SJCRH30 (cell line): ENCODE data around the gene HPN. TPM values are rescaled to one million over a fixed set of nuclear protein-coding genes. Genes with fewer than 3 reads are reported as not detected.
A peak's percentile ranks its signal among the peaks of the same experiment; 100 is the strongest.
"Not testable (repeated sequence)": the region's sequence is repeated elsewhere in the genome, so short reads cannot be mapped to it uniquely, and the experiment has no call there.

ENCODE experiments used
- DNase-seq, 2 experiments: peaks; one replicate each; pipeline ENCODE4 v3.0.0-alpha.2; 2015 to 2020
- H3K27ac ChIP-seq: fragments of 250-450 bp; sonication (Bioruptor Pico); 2 replicates; pipeline ENCODE4 v1.5.1; 2020; ENCODE audit warnings: mild to moderate bottlenecking, moderate library complexity
- H3K27me3 ChIP-seq: fragments of 250-450 bp; sonication (Bioruptor Pico); 2 replicates; pipeline ENCODE4 v1.5.1; 2020; ENCODE audit warnings: mild to moderate bottlenecking, moderate library complexity
- H3K36me3 ChIP-seq: fragments of 250-450 bp; sonication (Bioruptor Pico); 2 replicates; pipeline ENCODE4 v1.5.1; 2020; ENCODE audit warnings: mild to moderate bottlenecking, moderate library complexity
- H3K4me1 ChIP-seq: fragments of 250-450 bp; sonication (Bioruptor Pico); 2 replicates; pipeline ENCODE4 v1.5.1; 2020; ENCODE audit warnings: mild to moderate bottlenecking, moderate library complexity
- H3K4me3 ChIP-seq: fragments of 250-450 bp; sonication (Bioruptor Pico); 2 replicates; pipeline ENCODE4 v1.5.1; 2020; ENCODE audit warnings: mild to moderate bottlenecking, moderate library complexity
- H3K9me3 ChIP-seq: fragments of 250-450 bp; sonication (Bioruptor Pico); replicated peaks from 2 replicates; pipeline ENCODE4 v1.5.1; 2020; ENCODE audit warnings: mild to moderate bottlenecking, moderate library complexity
- total RNA-seq: library from RNA; depleted of rRNA; stranded (reverse); fragments of >200 nt; shearing (Covaris generic); gene quantifications from 2 replicates; pipeline ENCODE4 v1.2.3, GENCODE V29; 2014

Gene HPN
- total RNA-seq, 1 experiment from 2014 or later: not detected

GRCh38 chr19:35095667-35096368 lies 54.3 kb downstream of the HPN start:
- Histone ChIP-seq H3K36me3 (no peaks in the 10 kb centered on the region), H3K27ac (no peak overlapping the region), H3K9me3 (no peaks in the 10 kb centered on the region), H3K27me3 (0 out of 2 replicates have a peak, but pooled peaks cover 2% of the 10 kb centered on the region), H3K4me1 (no peaks in the 10 kb centered on the region), H3K4me3 (no peak overlapping the region)
- no peak for DNase-seq

GRCh38 chr19:35098413-35099049 lies 57.0 kb downstream of the HPN start:
- 0 out of 2 replicates have a peak, but pooled peaks cover 2% of the 10 kb centered on the region for H3K27me3 ChIP-seq
- no peaks in the 10 kb centered on the region for H3K9me3 ChIP-seq
- DNase-seq: no peak
- H3K4me1 ChIP-seq: no peaks in the 10 kb centered on the region
- H3K4me3 ChIP-seq: no peak overlapping the region
- H3K27ac ChIP-seq: no peak overlapping the region
- no peaks in the 10 kb centered on the region for H3K36me3 ChIP-seq

DNA sequence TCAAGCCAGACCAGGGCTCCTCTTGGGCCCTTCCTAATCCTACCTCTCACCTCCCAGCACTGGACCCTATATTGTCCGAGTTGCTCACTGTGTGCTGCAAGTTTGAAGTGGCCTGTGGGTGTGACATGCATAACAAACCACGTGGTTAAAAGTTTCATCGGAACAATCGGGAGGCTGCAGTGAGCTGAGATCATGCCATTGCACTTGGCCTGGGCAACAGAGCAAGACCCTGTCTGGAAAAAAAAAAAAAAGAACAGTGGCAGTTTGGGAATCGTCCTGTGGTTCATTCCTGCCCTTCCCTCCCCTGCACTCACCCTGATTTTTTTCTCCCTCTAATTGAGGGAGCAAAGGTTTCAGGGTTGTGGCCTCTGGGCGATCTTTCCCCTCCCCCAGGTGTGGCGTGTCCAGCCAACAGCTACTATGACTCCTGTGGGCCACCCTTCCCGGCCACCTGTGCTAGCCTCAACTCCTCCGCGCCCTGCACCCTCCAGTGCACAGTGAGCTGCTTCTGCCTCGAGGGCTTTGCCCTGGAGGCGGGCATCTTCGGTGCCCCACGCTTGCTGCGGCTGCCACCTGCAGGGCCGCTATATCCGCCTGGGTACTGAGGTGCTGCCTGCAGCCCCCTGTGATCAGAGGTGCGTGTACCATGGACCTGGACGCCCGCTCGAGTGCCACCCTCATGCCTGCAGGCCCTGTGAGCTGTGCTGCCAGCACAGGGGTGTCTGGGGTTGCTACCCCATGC lies 57.8 kb downstream of the HPN start:
- H3K27ac ChIP-seq: no peak overlapping the region
- H3K4me1 ChIP-seq: no peaks in the 10 kb centered on the region
- H3K9me3 ChIP-seq: no peaks in the 10 kb centered on the region
- H3K36me3 ChIP-seq: no peaks in the 10 kb centered on the region
- no peak for DNase-seq
- H3K4me3 ChIP-seq: no peak overlapping the region
- H3K27me3 ChIP-seq: no peaks in the 10 kb centered on the region

GRCh38 chr19:35099897-35100275 lies 58.4 kb downstream of the HPN start:
- no peaks in the 10 kb centered on the region for H3K4me1 ChIP-seq
- H3K9me3 ChIP-seq: no peaks in the 10 kb centered on the region
- no peak overlapping the region for H3K27ac ChIP-seq
- no peak for DNase-seq
- H3K27me3 ChIP-seq: no peaks in the 10 kb centered on the region
- H3K36me3 ChIP-seq: no peaks in the 10 kb centered on the region
- no peak overlapping the region for H3K4me3 ChIP-seq

DNA sequence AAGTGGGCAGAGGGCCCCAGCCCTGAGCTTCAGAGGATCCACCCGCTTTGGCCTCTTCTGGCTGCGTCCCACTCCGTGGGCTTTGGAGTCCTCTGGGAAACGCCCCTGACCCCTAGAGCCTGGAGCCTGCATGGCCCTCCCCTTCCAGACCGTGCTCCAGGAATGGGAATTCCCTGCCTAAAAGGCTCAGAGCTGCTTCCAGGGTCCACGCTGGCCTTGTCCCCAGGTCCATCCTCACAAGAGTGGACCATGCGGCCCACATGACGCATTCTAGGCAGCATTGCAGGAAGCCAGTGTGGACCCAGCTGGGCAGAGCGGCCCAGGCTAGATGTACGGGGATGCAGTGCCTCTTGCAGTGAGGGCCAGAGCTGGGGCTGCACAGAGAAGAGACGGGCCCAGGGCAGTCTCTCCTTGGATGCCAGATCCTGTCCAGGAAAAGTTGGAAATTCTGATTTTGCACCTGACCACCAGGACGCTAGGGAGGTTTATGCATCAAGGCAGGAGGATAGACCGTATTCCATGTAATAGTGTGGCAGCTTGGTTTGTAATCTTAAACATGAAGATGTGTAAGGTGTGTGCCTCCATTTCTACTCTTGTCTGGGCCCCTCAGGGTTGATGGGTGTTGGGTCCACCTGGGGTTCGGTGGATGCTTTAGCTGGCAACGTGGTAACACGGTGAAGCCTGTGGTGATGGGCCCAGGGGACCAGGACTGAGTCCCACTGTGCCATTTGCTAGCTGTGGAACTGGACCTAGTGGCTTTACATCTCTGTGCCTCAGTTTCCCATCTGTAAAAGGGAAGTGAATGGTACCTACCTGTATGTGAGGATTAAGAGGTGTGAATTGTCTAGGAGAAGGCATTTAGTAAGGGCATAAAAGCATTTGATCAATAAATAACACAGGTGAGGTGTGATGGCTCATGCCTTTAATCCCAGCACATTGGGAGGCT lies 59.3 kb downstream of the HPN start:
- no peak overlapping the region for H3K4me3 ChIP-seq
- no peaks in the 10 kb centered on the region for H3K9me3 ChIP-seq
- no peaks in the 10 kb centered on the region for H3K36me3 ChIP-seq
- no peaks in the 10 kb centered on the region for H3K27me3 ChIP-seq
- no peaks in the 10 kb centered on the region for H3K4me1 ChIP-seq
- no peak for DNase-seq
- H3K27ac ChIP-seq: no peak overlapping the region

- H3K4me1 ChIP-seq, H3K27me3 ChIP-seq, DNase-seq, H3K36me3 ChIP-seq, H3K4me3 ChIP-seq, H3K9me3 ChIP-seq, H3K27ac ChIP-seq: not testable (repeated sequence)
These were observed 60.4 kb downstream of the HPN start for GRCh38 chr19:35101949-35102348.

GRCh38 chr19:35103614-35104013 lies 62.1 kb downstream of the HPN start:
- H3K4me1 ChIP-seq, DNase-seq, H3K4me3 ChIP-seq, H3K27ac ChIP-seq, H3K36me3 ChIP-seq, H3K27me3 ChIP-seq, H3K9me3 ChIP-seq: not testable (repeated sequence)

GRCh38 chr19:35104361-35104760 lies 62.8 kb downstream of the HPN start:
- H3K27ac ChIP-seq: no peak overlapping the region
- no peaks in the 10 kb centered on the region for H3K36me3 ChIP-seq
- H3K27me3 ChIP-seq: no peaks in the 10 kb centered on the region
- H3K4me3 ChIP-seq: no peak overlapping the region
- no peak for DNase-seq
- H3K4me1 ChIP-seq: no peaks in the 10 kb centered on the region; the same call in 1 of the 2 replicates
- H3K9me3 ChIP-seq: no peaks in the 10 kb centered on the region; the same call in 1 of the 2 replicates

DNA sequence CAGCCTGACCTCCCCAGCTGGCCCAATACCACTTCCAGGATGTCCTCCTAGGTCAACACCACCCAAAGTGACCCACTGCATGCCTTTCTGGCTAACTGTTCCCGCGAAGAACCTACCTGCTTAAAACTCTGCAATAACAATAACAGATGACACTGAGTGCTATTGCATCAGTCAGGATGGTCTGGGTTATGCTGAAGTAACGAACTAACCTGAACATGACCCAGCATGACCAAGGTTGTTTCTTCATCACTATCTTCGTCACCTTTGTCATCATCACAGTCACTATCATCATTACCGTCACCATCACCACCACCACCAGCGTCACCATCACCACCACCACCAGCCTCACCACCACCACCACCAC lies 63.5 kb downstream of the HPN start:
- no peak overlapping the region for H3K27ac ChIP-seq
- H3K36me3 ChIP-seq: no peaks in the 10 kb centered on the region
- H3K4me1 ChIP-seq: no peaks in the 10 kb centered on the region; the same call in 1 of the 2 replicates
- no peaks in the 10 kb centered on the region; the same call in 1 of the 2 replicates for H3K9me3 ChIP-seq
- no peak for DNase-seq
- H3K4me3 ChIP-seq: no peak overlapping the region
- H3K27me3 ChIP-seq: no peaks in the 10 kb centered on the region

DNA sequence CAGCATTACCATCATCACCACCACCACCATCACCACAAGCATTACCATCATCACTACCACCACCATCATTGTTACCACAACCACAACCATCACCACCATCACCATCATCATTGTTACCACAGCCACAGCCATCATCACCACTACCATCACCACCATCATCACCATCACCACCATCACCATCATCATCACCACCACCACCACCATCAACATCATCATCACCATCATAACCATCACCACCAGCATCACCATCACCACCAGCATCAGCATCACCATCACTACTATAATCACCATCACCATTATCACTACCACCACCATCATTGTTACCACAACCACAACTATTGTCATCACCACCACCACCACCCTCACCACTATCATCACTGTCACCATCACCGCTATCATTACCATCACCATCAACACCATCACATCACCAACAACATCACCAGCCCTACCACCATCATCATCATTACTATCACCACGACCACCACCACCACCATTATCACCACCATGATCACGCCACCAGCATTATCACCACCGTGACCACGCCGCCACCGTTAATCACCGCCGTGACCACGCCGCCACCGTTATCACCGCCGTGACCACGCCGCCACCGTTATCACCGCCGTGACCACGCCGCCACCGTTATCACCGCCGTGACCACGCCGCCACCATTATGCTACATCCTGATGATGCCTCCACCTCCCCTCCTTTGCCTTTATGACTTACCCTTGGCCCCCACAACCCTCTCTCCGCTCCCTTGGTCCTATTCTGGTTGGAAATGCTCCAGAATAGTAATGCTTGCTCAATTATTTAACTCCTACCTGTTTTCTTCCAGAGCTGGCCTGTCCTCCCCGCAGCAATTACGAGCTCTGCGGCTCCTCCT lies 64.1 kb downstream of the HPN start:
- Histone ChIP-seq H3K4me1 (no peaks in the 10 kb centered on the region; the same call in 1 of the 2 replicates), H3K27ac (no peak overlapping the region), H3K36me3 (no peaks in the 10 kb centered on the region), H3K4me3 (no peak overlapping the region), H3K9me3 (no peaks in the 10 kb centered on the region; the same call in 1 of the 2 replicates), H3K27me3 (no peaks in the 10 kb centered on the region)
- DNase-seq: no peak

- no peak overlapping the region for H3K27ac ChIP-seq
- H3K27me3 ChIP-seq: no peaks in the 10 kb centered on the region
- DNase-seq: no peak
- no peak overlapping the region for H3K4me3 ChIP-seq
- no peaks in the 10 kb centered on the region; the same call in 1 of the 2 replicates for H3K9me3 ChIP-seq
- H3K4me1 ChIP-seq: no peaks in the 10 kb centered on the region; the same call in 1 of the 2 replicates
- H3K36me3 ChIP-seq: no peaks in the 10 kb centered on the region
These were observed 64.7 kb downstream of the HPN start for GRCh38 chr19:35106291-35106583.

- Histone ChIP-seq H3K9me3 (no peaks in the 10 kb centered on the region; the same call in 1 of the 2 replicates), H3K27ac (no peak overlapping the region), H3K27me3 (no peaks in the 10 kb centered on the region), H3K36me3 (no peaks in the 10 kb centered on the region), H3K4me1 (no peaks in the 10 kb centered on the region; the same call in 1 of the 2 replicates), H3K4me3 (no peak overlapping the region)
- DNase-seq: no peak
These were observed 65.5 kb downstream of the HPN start for GRCh38 chr19:35106898-35107541.

DNA sequence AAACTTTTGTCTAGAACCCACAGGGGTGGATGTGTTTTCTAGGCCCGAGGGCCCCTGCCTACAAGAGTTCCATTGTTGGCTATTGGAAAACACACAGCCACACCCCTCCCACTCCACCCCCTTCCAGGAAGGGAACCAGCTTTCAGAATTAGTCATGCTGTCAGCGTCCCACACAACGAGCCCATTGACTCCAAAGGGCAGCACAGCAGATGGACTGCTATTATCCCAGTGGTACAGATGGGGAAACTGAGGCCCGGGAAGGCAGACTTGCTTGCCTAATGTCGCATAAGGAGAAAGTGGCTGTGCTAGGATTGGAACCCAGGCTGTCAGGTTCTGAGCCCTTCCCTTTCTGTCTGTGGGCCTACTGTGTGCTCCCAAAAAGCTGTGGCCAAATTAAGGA lies 66.0 kb downstream of the HPN start:
- no peak overlapping the region for H3K4me3 ChIP-seq
- no peaks in the 10 kb centered on the region; the same call in 1 of the 2 replicates for H3K4me1 ChIP-seq
- peak; percentile 33 to 62 for DNase-seq
- no peaks in the 10 kb centered on the region for H3K27me3 ChIP-seq
- no peaks in the 10 kb centered on the region for H3K36me3 ChIP-seq
- no peaks in the 10 kb centered on the region; the same call in 1 of the 2 replicates for H3K9me3 ChIP-seq
- no peak overlapping the region for H3K27ac ChIP-seq
